Adipocyte (in vitro differentiated cells): Measurements from ENCODE around the gene RANBP1.

Experiments used
- DNase-seq: peaks from one replicate; pipeline ENCODE4 v3.0.0-alpha.2; 2015; ENCODE audit warnings: low read depth
- H3K27me3 ChIP-seq: replicated peaks from 2 replicates; pipeline ENCODE4 v1.7.0; 2013; ENCODE audit warnings: mild to moderate bottlenecking, low read length, moderate library complexity; ENCODE audit not compliant: control insufficient read depth, insufficient read depth
- H3K36me3 ChIP-seq: 2 replicates; pipeline ENCODE4 v1.7.0; 2013; ENCODE audit warnings: low read length, mild to moderate bottlenecking, moderate library complexity; ENCODE audit not compliant: control insufficient read depth, insufficient read depth, severe bottlenecking
- H3K4me1 ChIP-seq: 2 replicates; pipeline ENCODE4 v1.7.0; 2013; ENCODE audit warnings: mild to moderate bottlenecking, low read length, moderate library complexity; ENCODE audit not compliant: control insufficient read depth, insufficient read depth
- H3K4me3 ChIP-seq: 2 replicates; pipeline ENCODE4 v1.7.0; 2013; ENCODE audit warnings: mild to moderate bottlenecking, low read length, moderate library complexity
- H3K9ac ChIP-seq: 2 replicates; pipeline ENCODE4 v1.7.0; 2013; ENCODE audit warnings: mild to moderate bottlenecking, low read length, moderate library complexity
- H3K9me3 ChIP-seq: 2 replicates; pipeline ENCODE4 v1.7.0; 2013; ENCODE audit warnings: mild to moderate bottlenecking, low read length, moderate library complexity; ENCODE audit not compliant: control insufficient read depth

The RANBP1 gene

GRCh38 chr22:20102203-20102780, 13.6 kb upstream of the RANBP1 start:
- Histone ChIP-seq H3K4me1 (no peaks in the 10 kb centered on the region), H3K9ac (no peak overlapping the region), H3K4me3 (no peak overlapping the region), H3K36me3 (peaks cover 84% of the 10 kb centered on the region), H3K9me3 (no peaks in the 10 kb centered on the region), H3K27me3 (no peaks in the 10 kb centered on the region)
- no peak for DNase-seq

GRCh38 chr22:20105456-20106204, 10.3 kb upstream of the RANBP1 start:
- H3K36me3 ChIP-seq: peaks cover 88% of the 10 kb centered on the region
- peak overlapping the region; percentile 13 for H3K9ac ChIP-seq
- H3K9me3 ChIP-seq: no peaks in the 10 kb centered on the region
- DNase-seq: no peak
- no peaks in the 10 kb centered on the region for H3K27me3 ChIP-seq
- no peak overlapping the region for H3K4me3 ChIP-seq
- no peaks in the 10 kb centered on the region for H3K4me1 ChIP-seq

DNA sequence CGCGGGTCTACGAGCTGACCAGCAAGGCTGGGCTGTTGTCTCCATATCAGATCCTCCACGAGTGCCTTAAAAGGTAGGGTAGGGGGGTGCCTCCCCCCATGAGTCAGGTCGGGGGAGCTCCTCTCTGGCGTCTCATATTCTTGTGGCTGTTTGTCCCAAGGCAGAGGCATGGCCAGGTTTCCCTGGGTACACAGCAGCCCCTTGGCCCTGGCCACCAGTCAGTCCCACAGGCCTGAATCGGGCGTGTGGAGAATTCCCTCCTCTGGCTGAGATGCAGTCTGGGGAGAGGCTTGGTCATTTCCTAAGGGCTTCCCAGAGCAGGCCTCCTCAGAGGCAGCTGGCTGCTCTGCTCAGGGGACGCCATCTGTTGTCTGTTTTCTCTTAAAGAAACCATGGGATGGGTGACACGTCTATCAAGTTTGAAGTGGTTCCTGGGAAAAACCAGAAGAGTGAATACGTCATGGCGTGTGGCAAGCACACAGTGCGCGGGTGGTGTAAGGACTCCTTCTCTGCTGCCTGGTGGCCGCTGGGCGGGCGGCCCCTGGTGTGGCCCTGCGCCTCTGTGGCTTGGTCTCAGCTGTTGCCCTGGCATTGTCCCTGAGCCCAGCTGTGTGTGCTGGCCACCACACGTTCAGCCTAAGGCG, 9.6 kb upstream of the RANBP1 start:
- Histone ChIP-seq H3K36me3 (peaks cover 89% of the 10 kb centered on the region), H3K4me1 (no peaks in the 10 kb centered on the region), H3K27me3 (no peaks in the 10 kb centered on the region), H3K4me3 (no peak overlapping the region), H3K9ac (no peak overlapping the region), H3K9me3 (no peaks in the 10 kb centered on the region)
- DNase-seq: no peak

DNA sequence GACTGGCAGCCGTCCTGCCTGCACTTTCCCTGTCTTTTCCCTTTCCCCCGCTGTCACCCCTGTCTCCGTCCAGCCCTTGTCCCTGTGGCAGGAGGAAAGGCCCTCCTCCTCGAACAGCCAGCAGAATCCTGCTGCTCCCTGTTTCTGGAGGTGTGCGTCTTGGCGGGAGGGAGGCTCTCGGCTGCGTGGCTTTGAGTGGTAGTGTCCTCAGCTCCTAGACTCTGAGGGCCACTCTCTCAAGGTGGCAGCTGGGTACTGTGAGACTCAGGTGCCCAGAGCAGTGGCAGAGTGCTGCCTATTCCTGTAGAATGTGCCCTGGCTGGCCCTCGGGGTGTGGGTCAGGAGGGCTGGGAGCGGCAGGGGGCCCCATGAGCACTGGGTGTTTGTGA, 9.1 kb upstream of the RANBP1 start:
- H3K27me3 ChIP-seq: no peaks in the 10 kb centered on the region
- H3K4me1 ChIP-seq: peaks cover 2% of the 10 kb centered on the region
- H3K36me3 ChIP-seq: peaks cover 87% of the 10 kb centered on the region
- H3K9me3 ChIP-seq: no peaks in the 10 kb centered on the region
- H3K4me3 ChIP-seq: no peak overlapping the region
- no peak for DNase-seq
- no peak overlapping the region for H3K9ac ChIP-seq

DNA sequence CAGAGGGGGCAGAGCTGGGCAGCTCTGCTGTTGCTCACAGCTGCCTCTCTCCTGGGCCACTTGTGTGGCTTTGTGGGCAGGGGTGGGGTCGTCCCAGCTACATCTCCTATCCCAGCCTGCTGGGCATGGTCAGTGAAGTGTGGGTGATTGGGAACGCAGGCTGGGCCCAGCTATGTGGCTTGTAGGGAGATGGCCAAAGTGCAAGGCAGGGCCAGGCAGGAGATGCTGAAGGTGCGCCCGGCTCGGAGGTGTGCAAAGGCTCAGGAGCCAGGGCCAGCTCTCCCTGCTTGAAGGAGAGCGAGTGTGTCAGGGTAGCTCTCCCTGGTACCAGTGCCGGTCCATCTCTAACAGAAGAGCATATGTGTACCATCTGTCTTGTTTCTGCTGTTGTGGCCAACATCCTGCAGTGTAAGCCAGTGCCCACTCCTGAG, 8.4 kb upstream of the RANBP1 start:
- no peak overlapping the region for H3K9ac ChIP-seq
- no peak overlapping the region for H3K4me3 ChIP-seq
- peaks cover 8% of the 10 kb centered on the region for H3K4me1 ChIP-seq
- H3K36me3 ChIP-seq: peaks cover 87% of the 10 kb centered on the region
- no peaks in the 10 kb centered on the region for H3K27me3 ChIP-seq
- H3K9me3 ChIP-seq: no peaks in the 10 kb centered on the region
- no peak for DNase-seq

DNA sequence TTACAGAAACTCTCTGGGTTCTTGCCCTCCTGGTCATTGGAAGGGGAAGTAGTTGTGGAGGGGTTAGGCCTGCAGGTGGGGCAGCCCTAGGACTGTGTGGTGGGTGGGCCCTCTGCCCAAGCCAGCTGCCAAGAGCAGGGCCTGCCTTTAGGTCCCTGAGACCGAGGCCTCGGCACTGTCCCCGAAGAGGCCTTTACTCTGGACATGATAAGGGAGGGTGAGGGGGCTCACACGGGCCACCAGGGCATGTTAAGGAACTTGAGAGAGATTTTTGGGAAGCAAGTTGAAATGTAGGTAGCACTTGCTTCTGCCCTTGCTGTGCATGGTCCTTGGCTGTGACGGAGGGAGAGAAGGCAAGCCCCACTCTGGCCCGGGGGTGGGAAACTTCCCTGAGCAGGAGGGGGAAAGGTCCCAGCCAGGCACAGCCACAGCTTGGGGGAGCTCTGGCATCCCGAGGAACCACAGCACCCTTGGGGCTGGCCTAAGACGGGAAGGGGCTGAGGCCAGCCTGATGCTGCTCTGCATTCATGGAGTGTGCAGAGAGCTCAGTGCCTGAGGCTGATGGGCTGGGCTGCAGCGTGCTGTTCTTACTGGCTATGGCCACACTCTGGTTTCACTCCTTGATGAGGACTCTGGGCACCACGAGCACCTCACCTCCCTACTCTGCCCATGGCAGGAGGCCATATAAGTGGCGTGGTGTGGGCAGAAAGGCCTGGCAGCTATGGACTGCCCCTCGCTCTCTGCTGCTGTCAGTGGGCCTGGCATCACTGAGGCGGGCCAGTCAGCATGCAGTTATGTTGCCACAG, 7.8 kb upstream of the RANBP1 start:
- H3K4me1 ChIP-seq: peaks cover 8% of the 10 kb centered on the region
- no peak overlapping the region for H3K4me3 ChIP-seq
- no peak overlapping the region for H3K9ac ChIP-seq
- no peak for DNase-seq
- peaks cover 88% of the 10 kb centered on the region for H3K36me3 ChIP-seq
- H3K27me3 ChIP-seq: no peaks in the 10 kb centered on the region
- H3K9me3 ChIP-seq: no peaks in the 10 kb centered on the region

- DNase-seq: no peak
- H3K9me3 ChIP-seq: no peaks in the 10 kb centered on the region
- H3K27me3 ChIP-seq: no peaks in the 10 kb centered on the region
- no peak overlapping the region for H3K4me3 ChIP-seq
- peaks cover 92% of the 10 kb centered on the region for H3K36me3 ChIP-seq
- peaks cover 8% of the 10 kb centered on the region for H3K4me1 ChIP-seq
- no peak overlapping the region for H3K9ac ChIP-seq
Observed at GRCh38 chr22:20108757-20109230, 7.1 kb upstream of the RANBP1 start.

DNA sequence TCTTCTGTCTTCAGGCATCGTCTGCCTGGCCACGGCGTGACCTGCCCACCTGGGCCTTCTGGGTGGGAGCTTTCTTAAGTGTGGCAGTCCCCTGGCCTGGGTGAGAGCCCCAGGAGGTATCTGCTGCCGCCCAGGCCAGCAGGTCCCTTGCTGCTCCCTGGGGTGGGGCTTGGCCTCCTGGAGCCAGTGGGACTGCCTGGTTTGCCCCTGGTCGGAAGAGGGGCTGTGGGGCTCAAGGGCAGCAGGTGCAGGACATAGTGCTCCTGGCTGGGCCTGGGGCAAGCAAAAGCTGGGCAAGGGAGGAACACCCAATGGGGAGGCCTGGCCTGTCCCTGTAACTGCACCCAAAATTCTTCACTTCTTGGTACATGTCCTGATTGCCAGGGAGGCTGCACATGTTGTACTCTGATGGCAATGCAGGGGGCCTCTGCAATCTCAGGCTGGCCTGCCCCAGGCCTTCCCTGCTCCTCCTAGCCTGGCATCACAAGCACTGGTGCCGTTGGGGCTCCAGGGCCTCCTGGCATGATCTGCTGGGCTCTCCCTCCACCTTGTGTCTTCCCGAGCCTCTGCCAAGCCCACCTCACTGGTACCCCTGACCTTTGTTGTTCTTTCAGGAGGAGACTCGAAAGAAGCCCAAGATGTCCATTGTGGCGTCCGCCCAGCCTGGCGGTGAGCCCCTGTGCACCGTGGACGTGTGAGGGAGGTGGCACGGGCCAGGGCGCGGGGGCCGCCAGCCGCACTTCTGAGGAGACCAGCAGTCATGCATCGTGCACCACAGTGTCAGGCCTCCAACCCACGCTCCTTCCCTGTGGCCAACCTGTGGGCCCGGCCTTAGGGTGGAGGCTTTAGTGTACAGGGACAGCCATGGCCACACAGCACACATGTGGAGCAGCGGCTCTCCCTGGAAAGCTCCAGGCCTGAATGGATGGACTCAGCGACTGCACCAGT, 6.2 kb upstream of the RANBP1 start:
- Histone ChIP-seq H3K4me1 (peaks cover 8% of the 10 kb centered on the region), H3K9me3 (no peaks in the 10 kb centered on the region), H3K36me3 (peaks cover 96% of the 10 kb centered on the region), H3K9ac (no peak overlapping the region), H3K27me3 (no peaks in the 10 kb centered on the region), H3K4me3 (no peak overlapping the region)
- DNase-seq: no peak

- H3K36me3 ChIP-seq: peaks cover 92% of the 10 kb centered on the region
- no peak overlapping the region for H3K4me3 ChIP-seq
- H3K9me3 ChIP-seq: no peaks in the 10 kb centered on the region
- DNase-seq: no peak
- H3K27me3 ChIP-seq: no peaks in the 10 kb centered on the region
- peaks cover 14% of the 10 kb centered on the region for H3K4me1 ChIP-seq
- H3K9ac ChIP-seq: no peak overlapping the region
Observed at GRCh38 chr22:20110359-20110985, 5.4 kb upstream of the RANBP1 start.

- peak; percentile 17 for DNase-seq
- Histone ChIP-seq H3K9me3 (no peaks in the 10 kb centered on the region), H3K27me3 (no peaks in the 10 kb centered on the region), H3K4me1 (peaks cover 21% of the 10 kb centered on the region), H3K4me3 (no peak overlapping the region), H3K36me3 (peaks cover 85% of the 10 kb centered on the region), H3K9ac (no peak overlapping the region)
Observed at GRCh38 chr22:20111045-20111688, 4.7 kb upstream of the RANBP1 start.
